Fibroblast of skin of right biceps (primary cell): ENCODE results near the gene PYGL.
"Not testable (repeated sequence)": the region's sequence is repeated elsewhere in the genome, so short reads cannot be mapped to it uniquely, and the experiment has no call there.

Source experiments
- DNase-seq: peaks from one replicate; pipeline ENCODE4 v3.0.0-alpha.2; 2013

PYGL gene

GRCh38 chr14:50943943-50944646, at the start of gene PYGL:
PYGL (minus strand) TSS chr14:50944483; CDS start chr14:50944403, 80 bp downstream.
- peak; percentile 64 for DNase-seq

DNA sequence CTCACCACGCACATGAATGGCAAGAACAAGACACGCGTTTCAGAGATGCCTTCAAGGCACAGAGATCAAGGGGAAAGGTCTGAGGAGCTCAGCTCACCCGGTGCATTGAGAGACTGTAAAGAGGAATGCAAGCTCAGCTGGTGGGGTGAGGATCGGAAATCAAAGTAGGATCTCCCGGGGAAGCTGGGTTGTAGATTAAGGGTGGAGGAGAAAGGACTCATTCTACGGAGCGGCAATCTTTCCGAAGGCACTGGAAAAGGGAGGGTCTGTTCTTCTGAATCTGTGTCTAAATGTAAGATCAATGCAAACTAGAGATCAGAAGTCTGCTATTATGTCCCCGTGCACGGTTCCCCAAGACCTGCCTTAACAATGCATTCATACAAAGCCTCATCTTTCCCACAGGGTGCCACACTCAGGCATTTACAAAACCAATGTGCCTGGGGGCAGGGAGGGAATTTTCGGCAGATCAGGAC, 41.6 kb upstream of the PYGL start:
- DNase-seq = no peak

DNA sequence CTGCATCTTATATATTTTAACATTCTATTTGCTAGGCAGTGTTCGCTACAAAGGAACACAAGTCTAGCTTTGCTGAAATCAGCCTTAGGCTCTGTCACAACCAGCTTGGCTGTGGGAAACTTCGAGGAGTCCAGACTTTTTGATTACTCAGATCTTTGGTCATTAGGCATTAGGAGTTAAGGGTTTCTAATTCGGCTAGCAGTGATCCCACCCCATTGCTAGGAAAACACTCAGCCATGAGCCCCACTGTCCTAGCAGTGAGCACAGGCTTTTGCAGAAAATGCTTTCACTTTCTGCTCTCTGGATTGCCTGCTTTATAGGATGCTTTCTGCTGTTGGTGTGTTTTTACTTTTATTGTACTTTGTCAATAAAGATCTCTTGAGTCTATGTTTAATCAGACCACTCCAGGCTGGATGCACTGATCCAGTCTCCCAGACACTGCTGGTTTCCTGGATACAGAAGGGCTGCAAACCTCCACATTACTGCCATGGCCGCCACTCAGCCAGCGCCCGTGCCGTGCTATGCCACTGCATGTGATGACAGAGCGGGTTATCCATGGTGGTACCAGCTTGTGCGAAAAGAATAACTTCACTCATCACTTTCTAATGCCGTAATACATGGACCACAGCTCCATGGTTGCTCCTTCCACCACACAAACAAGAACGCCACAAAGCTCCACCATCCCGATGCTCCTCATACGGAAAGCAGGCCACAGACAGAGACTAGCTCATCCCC, 41.0 kb upstream of the PYGL start:
- no peak for DNase-seq

DNA sequence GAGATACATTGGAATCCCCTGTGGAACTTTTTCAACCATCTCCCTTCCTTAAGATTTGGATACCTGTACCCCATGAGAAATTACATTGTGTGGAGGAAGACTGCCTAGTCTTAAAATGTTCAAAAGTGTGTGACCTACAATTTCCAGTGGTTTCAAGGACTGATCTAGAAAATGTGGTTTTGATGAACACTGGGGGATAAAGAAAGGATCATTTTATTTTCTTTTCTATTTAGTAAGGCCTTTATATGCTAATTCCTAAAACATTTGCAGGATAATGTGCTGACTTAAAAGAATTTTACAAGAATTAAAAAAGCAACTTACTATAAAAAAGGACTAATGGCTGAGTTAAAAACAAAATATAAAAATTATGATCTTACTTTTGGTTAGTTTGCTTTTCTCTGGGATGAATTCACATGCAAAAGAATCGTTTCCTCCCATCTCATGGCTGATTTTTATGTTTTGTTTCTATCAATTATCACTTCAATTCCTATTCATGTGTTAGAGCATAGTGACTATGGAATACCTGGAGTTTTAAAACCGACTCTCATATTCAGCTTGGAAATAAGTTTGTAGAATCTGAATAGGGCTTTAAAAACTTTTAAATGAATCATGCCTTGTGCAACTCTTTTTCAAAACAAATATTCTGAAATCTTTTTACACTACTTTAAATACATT, 39.9 kb upstream of the PYGL start:
- no peak for DNase-seq

- DNase-seq = no peak
Measured at GRCh38 chr14:50979941-50980850, 35.9 kb upstream of the PYGL start.

DNA sequence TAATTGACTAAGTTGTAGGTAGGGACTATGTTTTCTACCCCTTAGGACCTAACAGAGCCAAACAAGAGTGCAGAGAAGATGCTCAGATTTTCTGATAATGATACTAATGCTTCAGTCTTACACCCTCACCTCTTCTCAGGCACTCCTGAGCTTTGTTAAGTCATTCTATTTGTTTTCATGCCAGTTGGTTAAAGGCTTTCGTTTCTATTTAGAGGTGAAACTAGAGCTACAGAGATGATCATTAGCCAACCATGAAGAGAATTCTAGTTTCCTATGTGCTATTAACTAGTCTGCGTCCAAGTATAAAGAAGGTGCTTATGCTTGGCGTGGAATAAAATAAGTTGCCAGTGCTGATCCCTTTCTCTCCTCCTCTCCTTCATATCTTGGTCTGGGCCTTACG, 34.6 kb upstream of the PYGL start:
- DNase-seq = no peak

DNA sequence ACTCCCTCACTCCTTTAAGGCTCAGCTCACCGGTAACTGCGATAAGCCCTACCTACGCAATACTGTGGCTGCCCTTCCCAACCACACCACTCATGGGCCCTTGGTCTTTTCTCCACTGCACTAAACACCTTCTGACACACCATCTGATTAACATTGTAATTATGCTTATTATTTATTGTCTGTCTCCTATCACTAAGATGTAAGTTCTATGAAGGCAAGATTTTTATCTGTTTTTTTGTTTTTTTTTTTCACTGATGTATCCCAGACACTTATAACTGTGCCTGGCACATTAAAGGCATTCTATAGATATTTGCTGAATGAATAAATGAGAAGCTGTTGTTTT, 34.2 kb upstream of the PYGL start:
- no peak for DNase-seq

DNA sequence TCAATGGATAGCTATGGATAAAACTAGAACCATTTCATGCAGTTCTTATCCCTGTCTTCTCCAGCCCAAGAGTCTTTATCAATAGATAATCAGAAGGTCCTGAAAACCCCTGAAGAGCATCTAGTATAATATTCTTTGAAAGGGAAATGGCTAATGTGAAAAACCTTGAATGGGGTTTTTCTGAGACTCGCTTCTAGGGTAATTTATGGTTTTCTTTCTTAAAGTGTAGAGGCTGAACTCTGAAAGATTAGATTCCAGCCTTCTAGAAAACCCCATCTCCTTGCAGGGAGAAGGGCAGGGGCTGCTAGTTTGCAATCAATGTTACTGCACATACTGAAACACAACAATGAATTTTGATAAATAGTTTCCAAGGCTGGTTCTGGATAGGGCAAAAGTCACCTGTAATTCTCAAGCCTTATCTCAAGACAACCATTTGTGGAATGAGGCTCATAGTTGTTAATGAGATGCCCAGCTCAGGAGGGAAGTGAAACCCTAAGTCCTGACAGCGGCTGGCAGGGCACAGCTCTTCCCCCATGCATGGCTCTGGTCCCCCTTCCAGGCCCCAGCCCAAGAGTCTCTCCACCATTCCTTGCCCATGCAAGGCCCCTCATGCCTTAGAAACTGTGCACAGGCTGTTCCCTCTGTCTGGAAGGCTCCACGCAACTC, 33.7 kb upstream of the PYGL start:
- DNase-seq = no peak

- no peak for DNase-seq
Measured at GRCh38 chr14:50974118-50974517, 29.8 kb upstream of the PYGL start.

DNA sequence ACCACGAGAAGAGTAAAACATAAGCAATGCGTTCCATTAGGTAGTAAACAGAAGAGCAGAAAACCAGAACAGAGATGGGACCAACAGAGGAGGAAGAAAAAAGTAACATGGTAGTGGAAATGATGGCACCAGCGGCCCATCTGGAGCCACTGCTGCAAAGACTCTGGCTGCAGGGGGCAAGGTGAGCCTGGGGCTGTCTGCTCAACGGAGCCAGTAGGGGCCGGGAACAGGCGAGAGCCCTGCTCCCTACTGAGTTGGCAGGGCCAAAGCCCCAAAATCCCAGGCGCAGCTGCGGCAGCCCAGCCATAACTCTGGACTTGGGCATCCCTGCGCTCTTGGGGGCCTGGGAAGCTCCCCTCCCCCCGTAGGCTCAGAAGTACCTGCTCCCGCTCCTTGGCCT, 28.5 kb upstream of the PYGL start:
- DNase-seq = no peak

GRCh38 chr14:50970886-50971781, 26.9 kb upstream of the PYGL start:
- no peak for DNase-seq

DNA sequence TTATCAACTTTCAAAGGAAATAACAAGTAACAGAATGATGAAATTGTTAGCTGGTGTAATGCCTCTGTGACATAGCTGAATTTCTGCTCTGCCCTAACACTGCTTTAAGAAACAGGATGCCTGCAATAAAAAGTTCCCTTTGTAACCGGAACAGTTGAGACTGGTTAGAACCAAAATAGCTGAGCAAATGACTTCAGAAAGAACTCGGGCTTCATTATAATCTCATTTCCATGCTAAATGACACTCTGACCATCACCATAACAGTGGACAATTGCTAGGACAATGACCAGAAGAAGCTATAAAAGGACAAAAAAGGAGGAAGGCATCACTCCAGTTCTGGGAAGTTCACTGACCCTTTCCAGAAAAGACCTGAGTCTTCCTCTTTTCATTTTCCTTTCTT, 23.5 kb upstream of the PYGL start:
- no peak for DNase-seq

GRCh38 chr14:50967103-50967502, 22.8 kb upstream of the PYGL start:
- peak; percentile 63 for DNase-seq

DNA sequence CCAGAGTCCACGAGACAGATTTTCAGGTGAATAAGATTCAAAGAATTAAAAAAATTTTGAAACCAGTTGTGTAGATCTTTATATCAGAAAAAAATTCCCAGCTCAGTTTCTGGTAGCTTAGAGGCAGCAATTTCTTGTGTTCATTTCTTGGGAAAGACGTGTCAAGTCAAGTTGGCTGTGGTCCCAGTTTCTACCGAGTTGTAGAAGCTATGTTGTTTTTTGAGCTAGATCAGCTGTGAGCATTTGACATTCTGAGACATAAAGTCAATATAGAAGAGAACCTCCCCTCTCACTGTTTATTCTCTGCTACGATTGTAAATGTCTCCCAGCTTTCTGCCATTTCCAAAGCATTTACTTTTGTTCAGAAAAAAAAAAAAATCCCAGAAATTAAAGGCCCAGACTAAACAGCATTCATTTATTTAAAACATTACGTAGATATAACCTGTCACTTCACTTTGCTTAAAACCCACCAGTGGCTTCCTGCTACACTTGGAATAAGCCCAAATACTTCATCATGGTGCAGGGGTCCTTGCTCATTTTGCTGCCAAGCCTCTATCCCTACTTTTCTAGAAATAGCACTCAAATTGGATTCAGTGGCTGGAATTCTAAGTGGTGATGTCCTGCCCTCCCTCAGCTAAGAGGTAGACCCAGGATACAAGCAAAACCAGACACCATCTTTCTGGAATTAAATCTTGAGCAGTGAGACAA, 20.6 kb upstream of the PYGL start:
- DNase-seq = peak; percentile 97

GRCh38 chr14:50963919-50964318, 19.6 kb upstream of the PYGL start:
- no peak for DNase-seq

DNA sequence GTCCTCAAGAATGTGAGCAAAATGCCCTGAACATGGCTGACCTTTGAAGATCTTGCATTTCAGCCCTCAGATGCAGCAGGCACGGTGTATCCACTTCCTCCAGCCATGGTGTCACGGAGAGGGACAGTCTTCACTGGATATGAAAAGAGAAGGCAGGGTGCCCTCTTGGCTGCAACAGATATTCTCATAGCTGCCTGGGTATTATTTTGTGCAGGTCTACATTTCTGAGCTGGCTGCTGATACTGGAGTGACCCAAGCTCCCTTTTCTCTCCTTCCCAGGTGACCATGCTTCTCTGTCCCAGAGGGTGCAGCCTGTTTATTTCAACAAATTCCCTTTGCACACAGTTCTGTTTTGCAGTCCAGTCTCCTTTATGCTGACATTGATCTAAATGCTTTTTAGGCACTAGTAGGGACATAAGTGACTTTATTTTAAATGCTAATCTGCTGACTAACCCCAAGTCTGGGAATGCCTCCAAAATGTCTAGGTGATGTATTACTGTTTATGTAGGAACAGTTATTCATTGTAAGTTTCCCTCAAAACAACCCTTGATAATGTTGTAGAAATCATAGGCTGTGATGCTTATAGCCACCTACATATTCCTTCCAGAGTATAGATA, 17.4 kb upstream of the PYGL start:
- DNase-seq = peak; percentile 96

DNA sequence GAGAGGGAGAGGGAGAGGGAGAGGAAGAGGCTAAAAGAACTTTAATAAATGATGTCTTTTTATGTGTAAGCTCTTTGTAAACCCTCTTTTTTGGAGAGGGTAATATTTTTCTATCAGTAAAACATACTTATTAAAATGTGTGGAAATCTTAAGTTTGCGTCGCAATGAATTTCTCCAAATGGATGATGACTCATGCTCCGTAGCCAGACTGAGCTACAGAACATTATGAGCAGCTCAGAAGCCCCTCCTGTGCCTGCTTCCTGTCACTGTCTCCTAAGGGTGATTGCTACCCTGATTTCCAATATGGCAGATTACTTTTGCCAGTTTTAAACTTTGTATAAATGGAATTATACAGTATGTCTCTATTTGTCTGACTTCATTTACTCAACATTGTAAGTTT, 13.0 kb upstream of the PYGL start:
- peak; percentile 57 for DNase-seq

- not testable (repeated sequence) for DNase-seq
Measured at GRCh38 chr14:50956421-50956820, 12.1 kb upstream of the PYGL start.

DNA sequence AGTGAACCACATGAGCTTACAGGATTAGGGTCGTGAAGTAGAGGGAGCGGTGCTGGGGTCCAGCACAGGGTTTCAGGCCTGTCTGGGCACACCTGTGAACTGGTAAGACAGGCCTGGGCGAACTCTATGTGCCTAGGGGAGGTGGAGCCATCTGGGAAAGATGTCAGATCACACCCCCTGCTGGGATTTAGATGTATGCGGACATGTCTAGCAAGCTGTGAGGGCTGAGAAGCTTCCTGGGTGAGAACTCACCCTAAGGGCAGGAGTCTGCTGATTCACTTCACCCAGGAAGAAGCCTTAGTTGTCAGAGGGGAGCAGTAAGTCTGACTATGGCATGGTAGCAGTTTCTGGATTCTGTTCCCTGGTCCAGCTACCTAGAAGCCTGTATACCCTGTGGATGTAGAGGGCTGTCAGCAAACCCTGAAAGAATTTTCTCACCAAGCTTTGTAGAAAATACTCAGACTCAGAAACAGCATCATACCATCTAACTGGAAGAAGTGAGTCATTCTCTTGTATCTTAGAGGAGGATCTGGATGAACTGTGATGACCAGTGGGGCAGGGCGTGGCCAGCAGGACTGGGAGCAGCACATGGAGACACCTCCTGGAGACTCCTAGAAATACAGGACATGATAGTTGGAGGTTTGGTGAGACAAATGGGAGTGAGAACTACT, 11.2 kb upstream of the PYGL start:
- peak; percentile 97 for DNase-seq
